ENCODE data around the gene ACY1.

The ACY1 gene

GRCh38 chr3:51935886-51936755 is 47.2 kb upstream of the ACY1 start:
- DNase-seq (no peak), ATAC-seq (ENCODE audit: insufficient read depth, low read depth) (no peak)
- no peaks in the 10 kb centered on the region for H3K27me3 ChIP-seq (ENCODE audit: insufficient read depth, low read length, poor library complexity)
- no peak overlapping the region for H3K4me2 ChIP-seq (ENCODE audit: insufficient read depth, low read length)
- no peak overlapping the region for H3K4me3 ChIP-seq (ENCODE audit: low read depth in 1 of 2, low read length in 2 of 2)
- peaks cover 24% of the 10 kb centered on the region for H3K4me1 ChIP-seq (ENCODE audit: insufficient read depth, low read length)
- no peaks in the 10 kb centered on the region for H3K9me3 ChIP-seq (ENCODE audit: insufficient read depth, low read length, severe bottlenecking)
- no peak overlapping the region for H2AFZ ChIP-seq (ENCODE audit: low read depth, low read length)
- TF ChIP-seq EZH2 (IDR thresholded peaks at IDR 0.05; ENCODE audit: borderline replicate concordance, low read depth, low read length, severe bottlenecking) (no peak), CTCF (IDR thresholded peaks at IDR 0.05; ENCODE audit: borderline replicate concordance, extremely low read depth, low read length, poor library complexity, severe bottlenecking) (no peak)
- no peak overlapping the region for H3K27ac ChIP-seq (ENCODE audit: low read length)
- H3K79me2 ChIP-seq (ENCODE audit: insufficient read depth, low read length), result peaks cover 24% of the 10 kb centered on the region
- H3K9ac ChIP-seq (ENCODE audit: low read depth, low read length), result no peak overlapping the region
- H4K20me1 ChIP-seq (ENCODE audit: insufficient read depth, low read length), result peaks cover 30% of the 10 kb centered on the region
- peaks cover 65% of the 10 kb centered on the region for H3K36me3 ChIP-seq (ENCODE audit: insufficient read depth, low read length)

DNA sequence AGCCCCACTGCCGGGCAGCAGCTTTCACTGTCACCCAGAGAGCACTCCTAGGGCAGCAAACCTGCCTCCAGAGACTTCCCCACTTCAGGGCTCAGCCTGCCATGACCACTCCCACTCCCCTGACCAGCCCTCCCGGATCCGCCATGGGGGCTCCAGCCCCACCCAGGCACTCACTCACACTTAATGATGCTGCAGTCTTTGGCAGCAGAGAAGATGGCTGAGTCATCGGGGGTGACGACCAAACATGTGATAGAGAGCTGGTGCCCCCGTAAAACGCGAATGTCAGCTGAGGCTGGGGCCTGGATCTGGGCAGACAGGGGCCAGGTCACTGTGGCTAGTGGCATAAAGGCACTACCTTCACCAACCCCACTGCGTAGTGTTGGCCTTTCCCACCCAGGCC is 46.3 kb upstream of the ACY1 start:
- no peak overlapping the region for H3K27ac ChIP-seq (ENCODE audit: low read length)
- no peaks in the 10 kb centered on the region for H3K9me3 ChIP-seq (ENCODE audit: insufficient read depth, low read length, severe bottlenecking)
- no peak for ATAC-seq (ENCODE audit: insufficient read depth, low read depth)
- H3K4me2 ChIP-seq (ENCODE audit: insufficient read depth, low read length), result no peak overlapping the region
- H3K4me3 ChIP-seq (ENCODE audit: low read depth in 1 of 2, low read length in 2 of 2), result no peak overlapping the region
- H2AFZ ChIP-seq (ENCODE audit: low read depth, low read length), result no peak overlapping the region
- DNase-seq, result no peak
- peaks cover 65% of the 10 kb centered on the region for H3K36me3 ChIP-seq (ENCODE audit: insufficient read depth, low read length)
- no peak overlapping the region for H3K9ac ChIP-seq (ENCODE audit: low read depth, low read length)
- no peaks in the 10 kb centered on the region for H3K27me3 ChIP-seq (ENCODE audit: insufficient read depth, low read length, poor library complexity)
- H3K79me2 ChIP-seq (ENCODE audit: insufficient read depth, low read length), result peaks cover 30% of the 10 kb centered on the region
- H4K20me1 ChIP-seq (ENCODE audit: insufficient read depth, low read length), result peaks cover 30% of the 10 kb centered on the region
- TF ChIP-seq CTCF (IDR thresholded peaks at IDR 0.05; ENCODE audit: borderline replicate concordance, extremely low read depth, low read length, poor library complexity, severe bottlenecking), result no peak
- TF ChIP-seq EZH2 (IDR thresholded peaks at IDR 0.05; ENCODE audit: borderline replicate concordance, low read depth, low read length, severe bottlenecking), result no peak
- peaks cover 26% of the 10 kb centered on the region for H3K4me1 ChIP-seq (ENCODE audit: insufficient read depth, low read length)

GRCh38 chr3:51937611-51938450 is 45.5 kb upstream of the ACY1 start:
- no peaks in the 10 kb centered on the region for H3K9me3 ChIP-seq (ENCODE audit: insufficient read depth, low read length, severe bottlenecking)
- H3K4me2 ChIP-seq (ENCODE audit: insufficient read depth, low read length), result no peak overlapping the region
- H3K27ac ChIP-seq (ENCODE audit: low read length), result no peak overlapping the region
- H4K20me1 ChIP-seq (ENCODE audit: insufficient read depth, low read length), result peaks cover 30% of the 10 kb centered on the region
- TF ChIP-seq CTCF (IDR thresholded peaks at IDR 0.05; ENCODE audit: borderline replicate concordance, extremely low read depth, low read length, poor library complexity, severe bottlenecking), result no peak
- TF ChIP-seq EZH2 (IDR thresholded peaks at IDR 0.05; ENCODE audit: borderline replicate concordance, low read depth, low read length, severe bottlenecking), result no peak
- peaks cover 64% of the 10 kb centered on the region for H3K36me3 ChIP-seq (ENCODE audit: insufficient read depth, low read length)
- H2AFZ ChIP-seq (ENCODE audit: low read depth, low read length), result no peak overlapping the region
- peaks cover 32% of the 10 kb centered on the region for H3K4me1 ChIP-seq (ENCODE audit: insufficient read depth, low read length)
- ATAC-seq (ENCODE audit: insufficient read depth, low read depth), result no peak
- H3K9ac ChIP-seq (ENCODE audit: low read depth, low read length), result no peak overlapping the region
- H3K4me3 ChIP-seq (ENCODE audit: low read depth in 1 of 2, low read length in 2 of 2), result no peak overlapping the region
- peaks cover 33% of the 10 kb centered on the region for H3K79me2 ChIP-seq (ENCODE audit: insufficient read depth, low read length)
- no peaks in the 10 kb centered on the region for H3K27me3 ChIP-seq (ENCODE audit: insufficient read depth, low read length, poor library complexity)
- no peak for DNase-seq

Measured in DND-41 (cell line).